ENCODE data around the gene TKFC. TPM values are rescaled to one million over a fixed set of nuclear protein-coding genes. Genes with fewer than 3 reads are reported as not detected.

Gene TKFC
- total RNA-seq, 1 experiment from 2014 or later: 79.6 TPM

GRCh38 chr11:61339490-61339878 lies 6.5 kb downstream of the TKFC start:
- intact Hi-C loops (cut with micrococcal nuclease; ENCODE audit: unreplicated experiment) (no loop called here), in situ Hi-C loops (cut with HindIII; ENCODE audit: low pct_unique_long_range_greater_than_20kb, low sequenced_read_pairs) (no loop called here)
- Histone ChIP-seq H3K9me3 (ENCODE audit: control insufficient read depth, insufficient read depth, low read depth, low read length) (no peaks in the 10 kb centered on the region), H3K27me3 (ENCODE audit: control insufficient read depth, insufficient read depth, low read length) (no peaks in the 10 kb centered on the region), H3K27ac (ENCODE audit: low read length) (no peak overlapping the region), H3K36me3 (ENCODE audit: control insufficient read depth, insufficient read depth, low read length) (no peaks in the 10 kb centered on the region), H3K4me1 (ENCODE audit: control insufficient read depth, insufficient read depth, low read length) (peaks cover 7% of the 10 kb centered on the region), H3K4me3 (ENCODE audit: low read depth in 2 of 2, low read length in 2 of 2) (no peak overlapping the region)
- ChIA-PET CTCF (no interaction called here), POLR2A (no interaction called here)
- BruUV-seq (replicated peaks): no TSS peak
- no peak for ATAC-seq
- no peak for DNase-seq (ENCODE audit: low read depth, low spot score)
- TF ChIP-seq CTCF (IDR thresholded peaks at IDR 0.05): no peak
- no peak for TF ChIP-seq SIN3A (IDR thresholded peaks at IDR 0.05; ENCODE audit: borderline replicate concordance, insufficient read depth, low read depth, low read length)
- no peak for TF ChIP-seq POLR2AphosphoS5 (IDR thresholded peaks at IDR 0.05; ENCODE audit: low read depth, low read length)
- no peak for TF ChIP-seq REST (IDR thresholded peaks at IDR 0.05; ENCODE audit: insufficient read depth in 1 of 2, low read depth in 2 of 2, low read length in 1 of 2)
- no peak for TF ChIP-seq TCF7L2 (IDR thresholded peaks at IDR 0.05; ENCODE audit: low read depth, low read length)

GRCh38 chr11:61340979-61341378 lies 8.0 kb downstream of the TKFC start:
- Histone ChIP-seq H3K4me1 (ENCODE audit: control insufficient read depth, insufficient read depth, low read length) (no peaks in the 10 kb centered on the region; the same call in 1 of the 2 replicates), H3K9me3 (ENCODE audit: control insufficient read depth, insufficient read depth, low read depth, low read length) (no peaks in the 10 kb centered on the region), H3K27me3 (ENCODE audit: control insufficient read depth, insufficient read depth, low read length) (no peaks in the 10 kb centered on the region), H3K27ac (ENCODE audit: low read length) (no peak overlapping the region), H3K4me3 (ENCODE audit: low read depth in 2 of 2, low read length in 2 of 2) (no peak overlapping the region), H3K36me3 (ENCODE audit: control insufficient read depth, insufficient read depth, low read length) (no peaks in the 10 kb centered on the region)
- POLR2A ChIA-PET: no interaction called here
- TF ChIP-seq CTCF (IDR thresholded peaks at IDR 0.05) (no peak), TCF7L2 (IDR thresholded peaks at IDR 0.05; ENCODE audit: low read depth, low read length) (no peak), SIN3A (IDR thresholded peaks at IDR 0.05; ENCODE audit: borderline replicate concordance, insufficient read depth, low read depth, low read length) (no peak), POLR2AphosphoS5 (IDR thresholded peaks at IDR 0.05; ENCODE audit: low read depth, low read length) (no peak), REST (IDR thresholded peaks at IDR 0.05; ENCODE audit: insufficient read depth in 1 of 2, low read depth in 2 of 2, low read length in 1 of 2) (no peak)
- ATAC-seq: no peak
- in situ Hi-C loops (cut with HindIII; ENCODE audit: low pct_unique_long_range_greater_than_20kb, low sequenced_read_pairs): no loop called here
- no peak for DNase-seq (ENCODE audit: low read depth, low spot score)
- intact Hi-C loops (cut with micrococcal nuclease; ENCODE audit: unreplicated experiment): no loop called here
- BruUV-seq (replicated peaks): no TSS peak
- CTCF ChIA-PET: no interaction called here
